HG03108 (cell line): ENCODE measurements around the gene XYLT2.
"Not testable (repeated sequence)": the region's sequence is repeated elsewhere in the genome, so short reads cannot be mapped to it uniquely, and the experiment has no call there.

Source experiments
- ATAC-seq: cut with Tn5 transposase; IDR thresholded peaks from one replicate; pipeline ENCODE4 v1.9.1; 2021; ENCODE audit warnings: moderate library complexity; ENCODE audit not compliant: unreplicated experiment

Gene XYLT2

GRCh38 chr17:50388728-50389127 lies 42.8 kb downstream of the XYLT2 start:
- ATAC-seq: no peak

DNA sequence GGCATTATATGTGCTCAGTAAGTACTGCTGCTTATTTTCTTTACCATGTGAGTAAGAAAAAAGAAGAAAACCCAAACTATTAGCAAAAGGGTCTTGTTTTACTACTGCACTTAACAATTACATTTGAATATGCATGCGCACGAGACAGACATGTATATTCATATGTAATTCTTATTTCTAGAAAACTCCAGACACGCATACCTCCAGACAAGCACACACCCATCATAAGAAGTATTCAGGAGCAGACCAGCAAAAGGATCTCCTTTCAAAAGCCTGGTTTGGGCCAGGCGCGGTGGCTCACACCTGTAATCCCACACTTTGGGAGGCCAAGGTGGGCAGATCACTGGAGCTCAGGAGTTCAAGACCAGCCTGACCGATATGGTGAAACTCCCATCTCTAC lies 43.6 kb downstream of the XYLT2 start:
- ATAC-seq: no peak

GRCh38 chr17:50392621-50393020 lies 46.7 kb downstream of the XYLT2 start:
- ATAC-seq: no peak

DNA sequence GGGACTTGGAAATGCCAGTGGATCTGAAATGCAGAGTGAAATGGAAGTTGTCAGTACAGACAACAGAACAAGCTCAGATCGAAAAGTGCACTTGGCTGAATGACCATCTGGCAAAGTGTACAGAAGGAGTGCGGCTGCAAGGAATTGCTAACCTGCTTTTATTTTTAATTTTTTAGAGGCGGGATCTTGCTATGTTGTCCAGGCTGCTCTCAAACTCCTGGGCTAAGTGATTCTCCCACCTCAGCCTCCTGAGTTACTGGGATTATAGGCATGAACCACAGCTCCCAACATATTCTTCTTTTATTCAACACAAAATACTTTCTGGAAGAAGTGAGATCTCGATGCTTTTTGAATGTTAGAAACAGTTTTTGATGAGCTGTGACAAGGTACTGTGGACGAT lies 47.8 kb downstream of the XYLT2 start:
- ATAC-seq: no peak

DNA sequence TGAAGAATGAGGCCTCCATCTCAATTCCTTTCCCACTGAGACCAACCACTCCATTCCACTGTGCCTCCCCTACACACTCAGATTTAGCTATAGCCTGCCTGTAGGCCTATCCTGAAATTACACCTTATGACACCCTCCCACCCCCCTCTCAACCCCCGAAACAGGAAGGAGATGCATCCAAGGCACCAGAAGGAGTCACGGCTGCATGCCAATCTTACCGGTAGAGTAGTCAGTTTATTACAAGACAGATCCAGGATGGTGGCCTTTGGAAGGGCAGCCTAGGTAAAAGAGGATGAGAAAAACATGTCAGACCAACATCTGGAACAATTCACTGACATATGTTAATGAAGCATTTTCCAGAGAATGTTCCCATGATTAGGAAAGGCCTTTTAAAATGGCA lies 48.8 kb downstream of the XYLT2 start:
- no peak for ATAC-seq

GRCh38 chr17:50396261-50397110 lies 50.6 kb downstream of the XYLT2 start:
- no peak for ATAC-seq

DNA sequence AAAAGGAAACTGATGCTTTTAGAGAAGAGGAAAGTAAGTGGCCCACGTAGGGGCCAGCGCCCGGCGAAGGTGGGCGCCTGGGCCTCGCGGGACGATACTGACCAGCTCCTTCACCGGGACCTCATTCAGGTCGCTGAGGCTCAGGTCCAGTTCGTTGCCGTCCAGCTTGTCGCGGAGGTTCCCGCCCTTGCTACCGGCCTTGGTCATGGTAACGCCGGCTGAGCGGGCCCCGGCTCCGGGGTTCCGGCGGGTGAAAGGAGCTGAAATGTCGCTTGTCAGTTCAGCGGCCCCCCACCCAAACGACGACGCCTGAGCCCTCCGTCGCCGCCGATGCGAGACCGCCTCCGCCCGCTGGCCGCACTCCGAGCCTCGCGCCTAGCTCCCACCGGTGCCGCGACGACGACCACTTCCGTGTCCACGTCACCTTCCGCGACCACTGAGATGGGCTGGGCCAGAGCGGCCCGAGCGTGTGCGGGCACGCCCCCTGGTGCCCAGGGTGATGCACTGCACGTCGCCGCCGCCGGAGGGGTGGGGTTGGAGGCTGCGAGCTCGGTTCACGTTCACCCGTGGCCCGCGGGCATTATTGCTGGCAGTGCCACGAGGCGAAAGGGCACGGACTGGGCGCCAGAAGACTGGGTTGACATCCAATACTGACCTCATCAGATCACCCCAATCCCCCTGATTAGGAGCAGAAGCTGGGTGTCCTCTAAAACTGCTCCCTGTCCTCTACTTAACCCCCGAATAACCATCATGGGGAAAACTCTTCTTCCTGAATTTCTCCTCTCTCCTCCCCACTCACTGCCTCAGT lies 51.4 kb downstream of the XYLT2 start, which contains the start of gene LRRC59:
Gene LRRC59, minus strand, starts transcription at position 413 of the 808 bp plus-strand sequence. Its CDS starts 206 bp downstream, at position 207.
- ATAC-seq: peak; percentile 91

GRCh38 chr17:50397919-50398285 lies 52.0 kb downstream of the XYLT2 start:
- no peak for ATAC-seq

- ATAC-seq: not testable (repeated sequence)
These were observed 52.7 kb downstream of the XYLT2 start for GRCh38 chr17:50398672-50399071.

DNA sequence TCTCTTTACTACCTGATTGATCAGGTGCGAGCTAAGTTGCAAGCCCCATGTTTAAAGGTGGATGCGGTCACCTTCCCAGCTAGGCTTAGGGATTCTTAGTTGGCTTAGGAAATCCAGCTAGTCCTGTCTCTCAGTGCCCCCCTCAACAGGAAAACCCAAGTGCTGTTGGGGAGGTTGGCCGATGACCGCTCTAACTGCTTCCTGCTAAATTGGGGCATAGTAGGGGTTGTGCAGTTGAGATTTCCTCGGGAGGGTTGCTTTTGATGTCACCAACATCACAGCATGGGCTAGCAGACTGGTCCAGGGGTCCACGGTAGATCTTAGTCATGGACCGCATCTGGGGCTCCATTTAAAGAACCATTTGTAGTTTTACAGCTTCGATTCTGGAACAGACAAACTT lies 53.7 kb downstream of the XYLT2 start:
- not testable (repeated sequence) for ATAC-seq

DNA sequence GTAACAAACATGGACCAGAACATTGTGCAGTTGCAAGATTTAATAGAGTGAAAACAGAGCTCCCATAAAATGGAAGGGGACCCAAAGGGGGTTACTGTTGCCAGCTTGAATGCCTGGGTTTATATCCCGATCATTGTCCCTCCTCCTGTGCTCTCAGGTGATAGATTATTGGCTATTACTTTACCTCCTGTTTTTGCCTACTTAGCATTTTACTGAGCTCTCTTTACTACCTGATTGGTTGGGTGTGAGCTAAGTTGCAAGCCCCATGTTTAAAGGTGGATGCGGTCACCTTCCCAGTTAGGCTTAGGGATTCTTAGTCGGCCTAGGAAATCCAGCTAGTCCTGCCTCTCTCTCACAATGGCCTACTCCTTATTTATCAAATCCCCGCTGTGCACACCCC lies 59.4 kb downstream of the XYLT2 start:
- not testable (repeated sequence) for ATAC-seq

DNA sequence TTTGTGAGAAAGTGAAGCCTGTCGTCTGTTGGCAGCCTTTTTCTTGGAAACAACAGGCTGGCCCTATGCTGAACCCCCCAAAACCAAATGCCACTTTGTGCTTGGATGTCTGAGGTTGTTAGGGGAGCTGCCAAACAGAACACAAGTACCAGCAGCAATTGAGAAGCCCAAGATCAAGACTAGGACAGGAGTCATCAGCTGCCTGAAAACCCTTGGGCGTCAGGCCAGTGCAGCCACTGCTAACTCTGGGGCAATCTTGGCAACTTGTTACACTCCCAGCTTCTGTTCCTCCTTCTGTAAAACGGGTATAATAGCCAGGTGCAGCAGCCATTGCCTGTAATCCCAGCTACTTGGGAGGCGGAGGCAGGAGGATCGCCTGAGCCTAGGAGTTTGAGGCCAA lies 60.7 kb downstream of the XYLT2 start:
- no peak for ATAC-seq

DNA sequence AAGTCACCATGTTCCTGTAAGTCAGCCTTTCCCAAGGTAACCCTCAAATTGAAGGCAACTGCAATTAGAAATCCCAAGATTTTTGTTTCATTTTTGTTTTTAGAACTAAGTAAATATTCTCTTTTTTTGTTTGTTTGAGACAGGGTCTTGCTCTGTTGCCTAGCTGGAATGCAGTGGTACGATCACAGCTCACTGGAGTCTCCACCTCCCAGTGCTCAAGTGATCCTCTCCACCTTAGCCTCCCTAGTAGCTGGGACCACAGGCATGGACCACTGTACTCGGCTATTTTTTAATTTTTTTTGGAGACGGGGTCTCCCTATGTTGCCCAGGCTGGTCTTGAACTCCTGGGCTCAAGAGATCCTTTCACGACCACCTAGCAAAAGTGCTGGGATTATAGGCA lies 62.0 kb downstream of the XYLT2 start:
- no peak for ATAC-seq
